WTC11 (cell line): ENCODE data around the gene ZDHHC19.

Experiments
- ATF3 ChIP-seq: sonication (generic); formaldehyde crosslinking; conservative IDR thresholded peaks from 2 replicates; pipeline ENCODE4 v1.8.1; 2022; ENCODE audit warnings: mild to moderate bottlenecking, missing genetic modification reagents
- ATF6 ChIP-seq: sonication (generic); formaldehyde crosslinking; IDR thresholded peaks from 2 replicates; pipeline ENCODE4 v1.8.1; 2023; ENCODE audit warnings: mild to moderate bottlenecking, missing genetic modification reagents
- CREB1 ChIP-seq: sonication (generic); formaldehyde crosslinking; IDR thresholded peaks from 2 replicates; pipeline ENCODE4 v1.8.0; 2023; ENCODE audit warnings: mild to moderate bottlenecking, missing genetic modification reagents
- CTCF ChIP-seq: fragments of 200-600 bp; IDR thresholded peaks from 2 replicates; pipeline ENCODE4 v1.8.0; 2022; ENCODE audit warnings: antibody characterized with exemption
- ELF4 ChIP-seq: sonication (generic); formaldehyde crosslinking; IDR thresholded peaks from 2 replicates; pipeline ENCODE4 v1.8.1; 2022; ENCODE audit warnings: low read depth, mild to moderate bottlenecking, moderate library complexity, missing genetic modification reagents
- JAZF1 ChIP-seq: fragments of 250-450 bp; sonication (Bioruptor Pico); IDR thresholded peaks from 2 replicates; pipeline ENCODE4 v1.9.0; 2021; ENCODE audit warnings: moderate library complexity, mild to moderate bottlenecking, inconsistent platforms
- ZBTB43 ChIP-seq: sonication (generic); formaldehyde crosslinking; IDR thresholded peaks from 2 replicates; pipeline ENCODE4 v1.8.1; 2023; ENCODE audit warnings: mild to moderate bottlenecking, missing genetic modification reagents
- ZNF281 ChIP-seq: sonication (generic); formaldehyde crosslinking; IDR thresholded peaks from 2 replicates; pipeline ENCODE4 v1.8.0; 2023; ENCODE audit warnings: mild to moderate bottlenecking, missing genetic modification reagents
- TF ChIP-seq, protein P1 (sequence below): sonication (generic); formaldehyde crosslinking; IDR thresholded peaks from 2 replicates; pipeline ENCODE4 v1.8.0; 2022; ENCODE audit warnings: mild to moderate bottlenecking, missing genetic modification reagents
- TF ChIP-seq, protein P2 (sequence below): fragments of 250-450 bp; sonication (Bioruptor Pico); IDR thresholded peaks from 2 replicates; pipeline ENCODE4 v1.9.0; 2021; ENCODE audit warnings: mild to moderate bottlenecking
- TF ChIP-seq, protein P3 (sequence below): sonication (generic); formaldehyde crosslinking; IDR thresholded peaks from 2 replicates; pipeline ENCODE4 v1.8.1; 2022; ENCODE audit warnings: low read depth, mild to moderate bottlenecking, moderate library complexity, missing genetic modification reagents, borderline replicate concordance
- TF ChIP-seq, protein P4 (sequence below): sonication (generic); formaldehyde crosslinking; IDR thresholded peaks from 2 replicates; pipeline ENCODE4 v1.8.0; 2022; ENCODE audit warnings: mild to moderate bottlenecking, missing genetic modification reagents

DNA sequence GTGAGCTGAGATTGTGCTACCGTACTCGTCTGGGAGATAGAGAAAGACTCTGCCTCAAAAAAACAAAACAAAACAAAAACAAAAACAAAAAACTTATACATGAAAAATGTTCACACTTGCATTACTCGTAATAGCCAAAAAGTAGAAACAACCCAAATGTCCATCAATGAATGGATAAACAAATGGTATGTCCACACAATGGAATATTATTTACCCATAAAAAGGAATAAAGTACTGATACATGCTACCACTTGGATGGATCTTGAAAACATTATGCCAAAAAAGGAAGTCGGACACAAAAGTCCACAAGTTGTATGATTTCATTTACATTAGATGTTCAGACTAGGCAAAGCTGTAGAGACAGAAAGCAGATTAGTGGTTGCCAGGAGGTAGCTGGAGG is 49.6 kb upstream of the ZDHHC19 start:
- TF ChIP-seq, protein P1, sequence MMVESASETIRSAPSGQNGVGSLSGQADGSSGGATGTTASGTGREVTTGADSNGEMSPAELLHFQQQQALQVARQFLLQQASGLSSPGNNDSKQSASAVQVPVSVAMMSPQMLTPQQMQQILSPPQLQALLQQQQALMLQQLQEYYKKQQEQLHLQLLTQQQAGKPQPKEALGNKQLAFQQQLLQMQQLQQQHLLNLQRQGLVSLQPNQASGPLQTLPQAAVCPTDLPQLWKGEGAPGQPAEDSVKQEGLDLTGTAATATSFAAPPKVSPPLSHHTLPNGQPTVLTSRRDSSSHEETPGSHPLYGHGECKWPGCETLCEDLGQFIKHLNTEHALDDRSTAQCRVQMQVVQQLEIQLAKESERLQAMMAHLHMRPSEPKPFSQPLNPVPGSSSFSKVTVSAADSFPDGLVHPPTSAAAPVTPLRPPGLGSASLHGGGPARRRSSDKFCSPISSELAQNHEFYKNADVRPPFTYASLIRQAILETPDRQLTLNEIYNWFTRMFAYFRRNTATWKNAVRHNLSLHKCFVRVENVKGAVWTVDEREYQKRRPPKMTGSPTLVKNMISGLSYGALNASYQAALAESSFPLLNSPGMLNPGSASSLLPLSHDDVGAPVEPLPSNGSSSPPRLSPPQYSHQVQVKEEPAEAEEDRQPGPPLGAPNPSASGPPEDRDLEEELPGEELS (CRISPR knock-in tag): no peak
- no peak for TF ChIP-seq CREB1 (CRISPR knock-in tag)
- TF ChIP-seq, protein P2, sequence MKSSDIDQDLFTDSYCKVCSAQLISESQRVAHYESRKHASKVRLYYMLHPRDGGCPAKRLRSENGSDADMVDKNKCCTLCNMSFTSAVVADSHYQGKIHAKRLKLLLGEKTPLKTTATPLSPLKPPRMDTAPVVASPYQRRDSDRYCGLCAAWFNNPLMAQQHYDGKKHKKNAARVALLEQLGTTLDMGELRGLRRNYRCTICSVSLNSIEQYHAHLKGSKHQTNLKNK (CRISPR knock-in tag): no peak
- no peak for TF ChIP-seq CTCF
- TF ChIP-seq, protein P3, sequence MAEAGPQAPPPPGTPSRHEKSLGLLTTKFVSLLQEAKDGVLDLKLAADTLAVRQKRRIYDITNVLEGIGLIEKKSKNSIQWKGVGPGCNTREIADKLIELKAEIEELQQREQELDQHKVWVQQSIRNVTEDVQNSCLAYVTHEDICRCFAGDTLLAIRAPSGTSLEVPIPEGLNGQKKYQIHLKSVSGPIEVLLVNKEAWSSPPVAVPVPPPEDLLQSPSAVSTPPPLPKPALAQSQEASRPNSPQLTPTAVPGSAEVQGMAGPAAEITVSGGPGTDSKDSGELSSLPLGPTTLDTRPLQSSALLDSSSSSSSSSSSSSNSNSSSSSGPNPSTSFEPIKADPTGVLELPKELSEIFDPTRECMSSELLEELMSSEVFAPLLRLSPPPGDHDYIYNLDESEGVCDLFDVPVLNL (CRISPR knock-in tag): no peak
- no peak for TF ChIP-seq ZBTB43
- TF ChIP-seq, protein P4, sequence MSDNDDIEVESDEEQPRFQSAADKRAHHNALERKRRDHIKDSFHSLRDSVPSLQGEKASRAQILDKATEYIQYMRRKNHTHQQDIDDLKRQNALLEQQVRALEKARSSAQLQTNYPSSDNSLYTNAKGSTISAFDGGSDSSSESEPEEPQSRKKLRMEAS: no peak
- TF ChIP-seq JAZF1 (CRISPR knock-in tag): no peak
- TF ChIP-seq ATF6 (CRISPR knock-in tag): no peak
- no peak for TF ChIP-seq ATF3 (CRISPR knock-in tag)
- TF ChIP-seq ZNF281 (CRISPR knock-in tag): no peak
- TF ChIP-seq ELF4 (CRISPR knock-in tag): no peak
